ENCODE data around the gene SPI1.
"Not testable (repeated sequence)": the region's sequence is repeated elsewhere in the genome, so short reads cannot be mapped to it uniquely, and the experiment has no call there.

Gene SPI1

GRCh38 chr11:47325271-47326041, 52.9 kb downstream of the SPI1 start:
- DNase-seq: no peak

DNA sequence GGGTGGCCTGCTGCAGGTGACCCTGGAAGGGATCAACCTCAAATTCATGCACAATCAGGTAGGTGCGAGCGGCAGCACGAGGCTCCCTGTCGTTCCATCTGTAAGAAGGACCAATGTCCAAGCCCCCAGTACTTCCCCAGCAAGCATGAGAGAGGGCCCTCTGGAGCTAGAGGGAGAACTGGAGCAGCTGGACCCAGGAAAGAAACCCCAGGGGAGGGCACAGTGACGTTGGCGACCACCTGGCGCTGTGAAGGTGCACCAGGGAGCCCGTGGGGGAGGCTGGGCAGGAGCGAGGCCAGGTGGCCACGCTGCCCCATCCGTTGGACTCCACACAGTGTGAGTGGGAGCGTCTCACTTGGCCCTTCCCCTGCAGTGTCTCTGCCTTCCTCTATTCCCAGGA, 53.8 kb downstream of the SPI1 start:
- no peak for DNase-seq

GRCh38 chr11:47318166-47318565, 60.2 kb downstream of the SPI1 start:
- no peak for DNase-seq

DNA sequence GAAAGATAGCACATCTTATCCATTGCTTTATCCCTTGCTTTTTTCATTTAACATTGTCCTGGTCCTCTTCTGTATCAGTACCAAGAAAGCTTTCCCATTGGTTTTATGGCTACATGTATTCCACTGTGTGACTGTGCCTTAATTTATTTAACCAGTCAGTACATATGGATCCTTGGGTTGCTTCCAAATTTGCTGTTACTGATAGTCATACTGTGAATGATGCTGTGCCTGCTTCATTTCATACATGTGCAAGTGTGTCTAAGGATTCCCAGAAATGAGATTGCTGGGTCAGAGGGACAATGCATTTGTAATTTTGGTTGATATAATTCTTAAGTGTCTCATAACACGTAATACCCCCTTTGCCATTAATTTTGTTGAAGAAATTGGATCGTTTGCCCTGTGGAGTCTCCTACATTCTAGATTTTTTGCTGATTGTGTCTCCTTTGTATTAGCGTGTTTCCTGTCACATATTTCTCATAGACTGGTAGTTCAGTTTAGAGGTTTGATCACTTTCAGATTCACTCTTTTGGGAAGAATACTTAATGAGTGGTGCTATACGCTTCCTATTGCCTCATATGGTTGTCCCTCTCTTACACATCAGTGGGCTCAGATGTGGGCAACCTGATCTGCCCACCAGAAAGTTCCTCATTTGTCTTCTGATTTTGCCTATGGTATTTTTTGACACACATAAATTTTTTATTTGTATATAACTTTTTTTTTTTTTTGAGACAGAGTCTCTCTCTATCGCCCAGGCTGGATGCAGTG, 61.1 kb downstream of the SPI1 start:
- no peak for DNase-seq

- DNase-seq: not testable (repeated sequence)
Observed at GRCh38 chr11:47316501-47316900, 61.8 kb downstream of the SPI1 start.

- DNase-seq: no peak
Observed at GRCh38 chr11:47314992-47315391, 63.4 kb downstream of the SPI1 start.

GRCh38 chr11:47308050-47308823, 70.1 kb downstream of the SPI1 start:
- DNase-seq: no peak

GRCh38 chr11:47306484-47306844, 71.9 kb downstream of the SPI1 start:
- no peak for DNase-seq

DNA sequence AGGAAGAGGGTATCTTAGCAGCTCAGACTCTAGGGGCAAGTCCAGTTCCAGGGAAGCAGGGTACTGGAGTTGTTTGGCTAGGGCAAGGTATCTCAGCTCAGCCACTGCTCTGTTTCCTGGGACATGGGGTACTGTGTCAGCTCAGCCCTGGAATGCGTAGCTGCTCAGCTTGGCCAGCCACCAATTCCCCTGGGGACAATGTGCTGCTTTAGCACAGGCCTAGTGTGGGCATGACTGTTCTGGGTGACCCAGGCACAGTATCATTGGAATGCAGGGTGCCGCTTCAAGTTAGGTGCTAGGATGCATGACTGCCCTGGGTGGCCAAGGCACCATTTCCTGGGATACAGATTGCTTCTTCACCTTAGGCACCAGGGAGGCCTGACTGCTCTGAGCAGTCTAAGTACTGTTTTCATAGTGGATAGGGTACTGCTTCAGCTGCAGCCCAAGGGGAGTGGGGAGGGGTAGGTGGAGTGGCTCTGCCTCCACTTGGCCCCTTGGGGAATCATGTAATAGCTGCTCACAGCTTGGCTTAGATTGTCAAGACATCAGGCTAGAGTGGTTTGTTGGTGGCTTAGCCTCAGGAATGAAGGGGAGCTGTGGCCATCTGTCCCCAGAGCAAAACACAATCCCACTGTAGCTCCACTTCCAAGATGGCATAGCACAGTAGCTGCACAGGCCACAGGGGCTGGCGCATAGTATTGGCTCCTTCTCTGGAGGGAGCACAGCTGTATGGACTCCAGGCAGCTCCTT, 72.4 kb downstream of the SPI1 start:
- no peak for DNase-seq
